Fibroblast of lung (primary cell): ENCODE measurements around the gene EMILIN2. TPM values are rescaled to one million over a fixed set of nuclear protein-coding genes. Genes with fewer than 3 reads are reported as not detected.

Source experiments
- DNase-seq, 2 donors: peaks; one replicate each; pipeline versions ENCODE4 v3.0.0 to v3.0.0-alpha.2; 2010; ENCODE audit warnings: low read depth in 2 of 2
- H2AFZ ChIP-seq: 2 replicates; pipeline ENCODE4 v1.5.1; 2012; ENCODE audit warnings: low read length, control low read depth, inconsistent platforms
- H3K27ac ChIP-seq: 2 replicates; pipeline ENCODE4 v1.5.1; 2011; ENCODE audit warnings: low read length, control low read depth; ENCODE audit not compliant: insufficient read depth
- H3K27me3 ChIP-seq: 2 replicates; pipeline ENCODE4 v1.5.1; 2011; ENCODE audit warnings: mild to moderate bottlenecking, low read length; ENCODE audit not compliant: control insufficient read depth, insufficient read depth
- H3K36me3 ChIP-seq: 2 replicates; pipeline ENCODE4 v1.5.1; 2011; ENCODE audit warnings: low read length; ENCODE audit not compliant: control insufficient read depth, insufficient read depth
- H3K4me1 ChIP-seq: 2 replicates; pipeline ENCODE4 v1.5.1; 2011; ENCODE audit warnings: low read length; ENCODE audit not compliant: control insufficient read depth, insufficient read depth; ENCODE audit errors: extremely low read depth
- H3K4me2 ChIP-seq: 2 replicates; pipeline ENCODE4 v1.5.1; 2011; ENCODE audit warnings: low read length, control low read depth; ENCODE audit not compliant: insufficient read depth; ENCODE audit errors: extremely low read depth
- H3K4me3 ChIP-seq, 4 experiments: fragments of 200-600 bp in 1 of 4; sonication (generic) in 1 of 4; replicated peaks in 1 of 4; 2 replicates each; pipeline ENCODE4 v1.5.1; 2011 to 2016; ENCODE audit warnings: low read length in 4 of 4, low read depth in 3 of 4, mild to moderate bottlenecking in 3 of 4, control low read depth in 2 of 4, inconsistent platforms in 1 of 4, mixed read lengths in 1 of 4; ENCODE audit not compliant: insufficient read depth in 1 of 4; ENCODE audit errors: control extremely low read depth in 1 of 4
- H3K79me2 ChIP-seq: 2 replicates; pipeline ENCODE4 v1.5.1; 2012; ENCODE audit warnings: mild to moderate bottlenecking, low read length, inconsistent platforms; ENCODE audit not compliant: control insufficient read depth, insufficient read depth
- H3K9ac ChIP-seq: 2 replicates; pipeline ENCODE4 v1.5.1; 2011; ENCODE audit warnings: mild to moderate bottlenecking, low read length, control low read depth; ENCODE audit not compliant: insufficient read depth
- H3K9me3 ChIP-seq: 2 replicates; pipeline ENCODE4 v1.5.1; 2012; ENCODE audit warnings: low read depth, low read length; ENCODE audit not compliant: control insufficient read depth, insufficient read depth
- H4K20me1 ChIP-seq: 2 replicates; pipeline ENCODE4 v1.5.1; 2011; ENCODE audit warnings: low read length; ENCODE audit not compliant: control insufficient read depth, insufficient read depth; ENCODE audit errors: extremely low read depth
- EZH2 ChIP-seq: IDR thresholded peaks from 2 replicates; pipeline ENCODE4 v1.5.1; 2012; ENCODE audit warnings: low read length, control low read depth, mild to moderate bottlenecking; ENCODE audit errors: missing control alignments
- polyA plus RNA-seq, 2 donors: library from polyadenylated mRNA; depleted of rRNA in 1 of 2; stranded (reverse) in 1 of 2; unstranded in 1 of 2; fragments of >200 nt; gene quantifications; 2 replicates each; pipeline ENCODE4 v1.2.1, GENCODE V29; 2011 to 2012; ENCODE audit warnings: missing spikeins in 1 of 2
- total RNA-seq: library from RNA; depleted of rRNA; stranded (reverse); fragments of >200 nt; gene quantifications from 2 replicates; pipeline ENCODE4 v1.2.1, GENCODE V29; 2014
- TF ChIP-seq, protein P1 (sequence below), 2 donors: IDR thresholded peaks in 1 of 2; conservative IDR thresholded peaks in 1 of 2; 1 replicate in 1 of 2; 2 replicates in 1 of 2; pipeline ENCODE4 v1.5.1; 2011 to 2012; ENCODE audit warnings: low read length in 2 of 2, control low read depth in 1 of 2, inconsistent platforms in 1 of 2, low read depth in 1 of 2, mild to moderate bottlenecking in 1 of 2

Gene EMILIN2
- total and polyA plus RNA-seq, 2 donors (not counting 1 experiment from before 2014, with no cell fraction given): 8.7 to 11.1 TPM

DNA sequence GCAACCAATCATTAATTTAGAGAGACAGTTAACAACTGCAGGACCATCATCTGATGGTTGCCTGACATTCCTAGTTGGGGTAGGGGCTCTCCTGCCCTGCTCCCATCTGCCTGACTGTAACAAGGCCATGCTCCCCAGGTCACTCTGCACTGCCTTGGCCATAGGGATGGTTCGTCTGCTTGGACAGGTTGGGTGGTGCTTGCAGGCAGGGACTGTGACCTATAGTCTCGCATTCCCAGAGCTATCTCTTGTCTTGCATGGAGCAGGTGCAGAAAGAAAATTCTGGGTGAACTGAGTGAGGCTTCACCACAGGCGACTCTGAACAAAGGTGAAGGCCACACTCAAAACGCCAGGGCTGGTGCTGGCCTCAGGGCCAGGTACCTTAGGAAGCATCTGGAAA, 64.7 kb downstream of the EMILIN2 start:
- no peak overlapping the region for H3K27ac ChIP-seq
- H4K20me1 ChIP-seq: no peaks in the 10 kb centered on the region
- H2AFZ ChIP-seq: no peak overlapping the region
- TF ChIP-seq, protein P1, sequence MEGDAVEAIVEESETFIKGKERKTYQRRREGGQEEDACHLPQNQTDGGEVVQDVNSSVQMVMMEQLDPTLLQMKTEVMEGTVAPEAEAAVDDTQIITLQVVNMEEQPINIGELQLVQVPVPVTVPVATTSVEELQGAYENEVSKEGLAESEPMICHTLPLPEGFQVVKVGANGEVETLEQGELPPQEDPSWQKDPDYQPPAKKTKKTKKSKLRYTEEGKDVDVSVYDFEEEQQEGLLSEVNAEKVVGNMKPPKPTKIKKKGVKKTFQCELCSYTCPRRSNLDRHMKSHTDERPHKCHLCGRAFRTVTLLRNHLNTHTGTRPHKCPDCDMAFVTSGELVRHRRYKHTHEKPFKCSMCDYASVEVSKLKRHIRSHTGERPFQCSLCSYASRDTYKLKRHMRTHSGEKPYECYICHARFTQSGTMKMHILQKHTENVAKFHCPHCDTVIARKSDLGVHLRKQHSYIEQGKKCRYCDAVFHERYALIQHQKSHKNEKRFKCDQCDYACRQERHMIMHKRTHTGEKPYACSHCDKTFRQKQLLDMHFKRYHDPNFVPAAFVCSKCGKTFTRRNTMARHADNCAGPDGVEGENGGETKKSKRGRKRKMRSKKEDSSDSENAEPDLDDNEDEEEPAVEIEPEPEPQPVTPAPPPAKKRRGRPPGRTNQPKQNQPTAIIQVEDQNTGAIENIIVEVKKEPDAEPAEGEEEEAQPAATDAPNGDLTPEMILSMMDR (conservative IDR thresholded peaks at IDR 0.05 in 1 of 2, IDR thresholded peaks at IDR 0.05 in 1 of 2; ENCODE audit: low read depth in 1 of 2, low read length in 2 of 2): no peak
- TF ChIP-seq EZH2: no peak
- peaks cover 11% of the 10 kb centered on the region for H3K36me3 ChIP-seq
- H3K4me3 ChIP-seq: no peak overlapping the region
- H3K4me1 ChIP-seq: peaks cover 6% of the 10 kb centered on the region
- no peak overlapping the region for H3K4me2 ChIP-seq
- no peak for DNase-seq
- no peaks in the 10 kb centered on the region for H3K9me3 ChIP-seq
- H3K27me3 ChIP-seq: no peaks in the 10 kb centered on the region
- no peak overlapping the region for H3K9ac ChIP-seq
- H3K79me2 ChIP-seq: no peaks in the 10 kb centered on the region

- Histone ChIP-seq H3K27me3 (no peaks in the 10 kb centered on the region), H3K36me3 (peaks cover 11% of the 10 kb centered on the region), H4K20me1 (no peaks in the 10 kb centered on the region), H2AFZ (no peak overlapping the region), H3K9ac (no peak overlapping the region), H3K79me2 (no peaks in the 10 kb centered on the region), H3K9me3 (no peaks in the 10 kb centered on the region), H3K27ac (no peak overlapping the region), H3K4me1 (peaks cover 6% of the 10 kb centered on the region), H3K4me3 (no peak overlapping the region), H3K4me2 (no peak overlapping the region)
- no peak for DNase-seq
- no peak for TF ChIP-seq EZH2
- TF ChIP-seq, protein P1 (conservative IDR thresholded peaks at IDR 0.05 in 1 of 2, IDR thresholded peaks at IDR 0.05 in 1 of 2; ENCODE audit: low read depth in 1 of 2, low read length in 2 of 2): no peak
Observed at GRCh38 chr18:2912357-2913299, 65.8 kb downstream of the EMILIN2 start.

DNA sequence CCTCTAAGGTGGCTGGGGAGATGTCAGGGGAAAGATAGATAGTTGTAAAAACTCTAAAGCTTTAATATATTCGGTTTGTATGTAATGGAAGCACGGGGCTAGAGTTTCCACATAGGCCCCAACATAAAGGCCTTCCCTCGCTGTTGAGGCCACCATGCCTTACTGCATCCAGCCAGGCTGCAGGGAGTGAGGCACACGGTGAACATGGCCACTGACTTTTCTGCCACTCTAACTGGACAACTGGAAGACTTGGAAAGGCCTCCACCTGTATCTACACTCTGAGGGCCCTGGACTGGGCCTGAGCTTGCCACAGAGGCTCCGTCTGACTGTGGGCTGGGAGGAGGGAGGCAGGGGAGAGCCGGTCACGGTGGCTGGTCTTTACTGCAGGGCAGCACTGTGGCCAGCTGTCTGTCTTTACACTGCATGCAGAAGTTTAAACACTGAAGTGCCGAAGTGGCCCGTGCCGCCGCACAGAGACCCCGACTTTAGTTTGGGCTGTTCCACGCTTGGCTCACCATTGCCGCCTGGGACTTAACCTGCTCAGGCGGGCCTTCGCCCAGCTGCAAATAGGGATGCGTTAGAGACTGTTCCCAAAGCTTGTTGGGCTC, 66.7 kb downstream of the EMILIN2 start:
- no peak overlapping the region for H3K4me3 ChIP-seq
- H3K27ac ChIP-seq: no peak overlapping the region
- no peak overlapping the region for H2AFZ ChIP-seq
- DNase-seq: no peak
- TF ChIP-seq EZH2: no peak
- TF ChIP-seq, protein P1 (conservative IDR thresholded peaks at IDR 0.05 in 1 of 2, IDR thresholded peaks at IDR 0.05 in 1 of 2; ENCODE audit: low read depth in 1 of 2, low read length in 2 of 2): no peak
- no peaks in the 10 kb centered on the region for H3K9me3 ChIP-seq
- H4K20me1 ChIP-seq: no peaks in the 10 kb centered on the region
- H3K4me1 ChIP-seq: peaks cover 6% of the 10 kb centered on the region
- H3K9ac ChIP-seq: no peak overlapping the region
- H3K79me2 ChIP-seq: no peaks in the 10 kb centered on the region
- peaks cover 11% of the 10 kb centered on the region for H3K36me3 ChIP-seq
- no peaks in the 10 kb centered on the region for H3K27me3 ChIP-seq
- no peak overlapping the region for H3K4me2 ChIP-seq
